Measurements from ENCODE around the gene MED6.

The MED6 gene, protein sequence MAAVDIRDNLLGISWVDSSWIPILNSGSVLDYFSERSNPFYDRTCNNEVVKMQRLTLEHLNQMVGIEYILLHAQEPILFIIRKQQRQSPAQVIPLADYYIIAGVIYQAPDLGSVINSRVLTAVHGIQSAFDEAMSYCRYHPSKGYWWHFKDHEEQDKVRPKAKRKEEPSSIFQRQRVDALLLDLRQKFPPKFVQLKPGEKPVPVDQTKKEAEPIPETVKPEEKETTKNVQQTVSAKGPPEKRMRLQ

DNA sequence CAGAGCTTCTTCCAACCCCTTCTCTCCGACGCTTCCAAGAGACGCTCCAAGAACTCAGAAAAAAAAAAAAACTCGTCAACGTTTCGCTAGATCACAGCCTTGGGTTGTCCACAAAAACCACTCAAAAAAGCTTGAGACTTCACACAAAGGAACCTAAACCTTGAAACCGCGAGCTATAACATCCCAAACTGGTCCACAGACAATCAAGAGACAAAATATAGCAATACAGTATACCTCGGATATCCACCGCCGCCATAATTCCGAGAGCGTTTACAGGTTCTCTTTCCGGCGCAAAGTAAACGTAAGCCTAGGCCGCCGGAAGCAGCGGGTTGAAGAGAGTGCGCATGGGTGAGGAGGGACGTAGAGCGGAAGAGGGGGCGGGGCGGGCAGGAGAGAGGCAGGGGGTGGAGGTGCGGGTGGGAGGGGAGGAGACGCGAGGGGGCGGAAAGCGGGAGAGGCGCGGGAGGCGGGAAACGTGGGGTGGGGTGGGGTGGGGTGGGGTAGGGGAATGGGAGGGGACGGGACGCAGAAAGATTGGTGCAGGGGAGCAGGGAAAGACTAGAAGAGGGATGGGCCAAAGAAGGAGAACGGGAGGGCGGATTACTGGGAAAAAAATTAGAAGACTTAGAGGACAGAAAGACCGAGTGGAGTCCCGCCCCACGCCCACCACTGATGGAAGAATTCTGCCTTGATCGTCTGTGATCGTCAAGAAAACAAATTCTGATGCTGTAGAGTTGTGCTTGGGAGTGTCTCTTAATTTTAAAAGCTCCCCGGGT, at the start of gene MED6:
MED6 (minus strand) TSS at position 274 of the 776 bp plus-strand sequence; CDS start at position 256, 18 bp downstream.
- peak; percentile 98 for DNase-seq (ENCODE audit: low spot score)

GRCh38 chr14:70649803-70650202, 49.3 kb upstream of the MED6 start:
- no peak for DNase-seq (ENCODE audit: low spot score)

DNA sequence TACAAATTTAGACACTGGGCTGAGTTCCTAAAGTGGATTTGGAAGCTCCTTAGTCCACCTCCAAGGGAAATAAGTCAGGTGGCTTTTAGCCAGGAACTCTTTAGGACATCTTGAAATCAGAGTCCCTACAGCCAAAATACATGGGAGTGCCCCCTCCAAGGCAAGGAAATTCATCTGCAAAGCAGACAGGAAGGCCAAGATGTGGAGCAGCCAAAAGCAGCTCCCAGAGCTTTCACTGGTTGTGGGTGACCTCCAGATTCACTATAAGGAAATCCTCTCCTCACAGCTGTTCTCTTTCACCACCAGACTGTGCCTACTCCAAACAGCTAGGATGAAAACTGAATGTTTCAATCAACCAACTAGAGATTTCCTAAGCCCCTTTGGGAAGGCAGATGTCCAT, 47.9 kb upstream of the MED6 start:
- DNase-seq (ENCODE audit: low spot score), result no peak

DNA sequence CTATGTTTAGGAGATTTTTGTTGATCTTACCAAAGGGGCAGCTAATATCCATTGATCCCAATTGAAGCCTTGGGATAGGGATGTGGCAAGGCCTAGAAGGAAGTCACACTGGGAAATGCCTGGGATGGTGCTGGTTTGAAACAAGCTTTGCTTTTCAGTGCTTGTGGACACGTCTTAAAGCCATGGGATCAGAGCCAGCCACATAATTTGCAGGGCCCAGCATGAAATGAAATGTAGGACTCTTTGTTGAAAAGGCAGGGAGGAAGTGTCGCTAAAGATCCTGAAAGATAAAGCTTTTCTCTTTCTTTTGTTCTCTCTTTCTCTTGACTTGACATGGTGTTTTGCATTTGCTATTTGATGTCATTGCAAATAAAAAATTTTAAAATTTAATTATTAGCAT, 46.2 kb upstream of the MED6 start:
- DNase-seq (ENCODE audit: low spot score), result no peak

GRCh38 chr14:70645892-70646291, 45.4 kb upstream of the MED6 start:
- DNase-seq (ENCODE audit: low spot score), result no peak

DNA sequence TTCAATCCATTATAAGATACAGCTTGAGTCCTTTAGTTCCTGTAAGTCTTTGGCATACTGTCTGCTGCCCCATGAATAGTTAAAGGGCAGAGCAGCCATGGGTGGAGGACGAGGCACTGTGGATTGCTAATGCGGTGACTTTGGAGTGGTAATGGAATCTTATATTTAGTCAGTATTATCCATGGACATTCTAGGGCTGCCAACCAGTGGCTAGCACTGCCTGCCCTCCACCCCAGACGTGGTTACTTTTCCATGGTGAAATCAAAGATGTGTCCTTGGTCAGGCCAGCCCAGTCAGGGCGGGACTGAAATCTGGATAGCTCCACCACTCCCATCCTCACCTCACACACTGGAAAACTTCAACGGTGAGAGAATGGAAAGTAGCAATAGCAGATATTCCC, 43.5 kb upstream of the MED6 start:
- no peak for DNase-seq (ENCODE audit: low spot score)

- DNase-seq (ENCODE audit: low spot score), result peak; percentile 20
These were observed 42.1 kb upstream of the MED6 start for GRCh38 chr14:70642303-70643235.

- DNase-seq (ENCODE audit: low spot score), result peak; percentile 71
These were observed 41.3 kb upstream of the MED6 start, which contains the start of gene TTC9 for GRCh38 chr14:70641548-70642302. TSS of gene TTC9 (plus strand) at chr14:70641916. CDS start at chr14:70642130, 214 bp downstream.

DNA sequence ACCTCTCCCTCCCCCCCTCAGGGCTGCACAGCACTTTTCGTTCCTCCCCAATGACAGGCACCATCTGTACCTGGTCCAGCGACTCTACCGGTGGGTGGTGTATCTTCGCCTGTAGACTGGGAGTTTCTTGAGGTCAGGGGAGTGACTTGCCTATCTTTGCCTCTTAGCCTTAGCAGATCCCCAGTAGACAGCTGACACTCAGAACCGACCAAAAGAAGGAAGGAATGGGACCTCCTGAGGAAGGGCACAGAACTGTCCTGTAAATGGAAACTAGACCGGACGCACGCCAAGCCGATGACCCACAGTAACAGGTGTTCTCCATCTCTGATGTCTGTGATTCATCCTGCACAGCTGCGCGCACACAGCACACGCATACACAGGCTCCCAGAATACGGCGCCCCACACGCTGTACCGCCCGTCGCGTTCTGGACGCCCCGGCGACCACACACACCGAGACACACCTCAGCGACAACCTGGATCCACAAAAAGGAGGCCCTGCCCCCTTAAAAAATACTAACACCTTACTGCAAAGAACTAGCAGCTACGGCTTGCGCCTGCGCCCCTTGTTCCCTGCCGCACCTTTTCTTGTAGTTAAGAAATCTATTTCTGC, 40.6 kb upstream of the MED6 start:
- peak; percentile 16 for DNase-seq (ENCODE audit: low spot score)

DNA sequence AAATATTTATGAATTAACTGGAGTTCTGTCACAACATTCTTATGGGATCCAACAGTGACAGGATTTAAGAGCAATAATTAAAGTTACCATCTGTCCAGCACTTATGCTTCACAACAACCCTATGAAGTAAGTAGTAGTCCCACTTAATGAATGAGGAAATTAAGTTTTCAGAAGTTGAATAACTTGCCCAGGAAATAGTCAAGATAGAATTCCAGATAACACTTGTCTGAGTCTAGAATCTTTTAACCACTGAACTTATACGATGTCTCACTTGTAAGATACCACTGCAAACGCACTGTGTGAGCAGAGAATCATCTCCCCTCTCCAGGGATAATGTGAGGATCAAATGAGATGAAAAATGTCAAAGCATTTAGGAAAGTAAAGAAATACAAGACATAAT, 38.0 kb upstream of the MED6 start:
- no peak for DNase-seq (ENCODE audit: low spot score)

- DNase-seq (ENCODE audit: low spot score), result no peak
These were observed 35.6 kb upstream of the MED6 start for GRCh38 chr14:70635971-70636595.

- no peak for DNase-seq (ENCODE audit: low spot score)
These were observed 31.5 kb upstream of the MED6 start for GRCh38 chr14:70631948-70632347.

DNA sequence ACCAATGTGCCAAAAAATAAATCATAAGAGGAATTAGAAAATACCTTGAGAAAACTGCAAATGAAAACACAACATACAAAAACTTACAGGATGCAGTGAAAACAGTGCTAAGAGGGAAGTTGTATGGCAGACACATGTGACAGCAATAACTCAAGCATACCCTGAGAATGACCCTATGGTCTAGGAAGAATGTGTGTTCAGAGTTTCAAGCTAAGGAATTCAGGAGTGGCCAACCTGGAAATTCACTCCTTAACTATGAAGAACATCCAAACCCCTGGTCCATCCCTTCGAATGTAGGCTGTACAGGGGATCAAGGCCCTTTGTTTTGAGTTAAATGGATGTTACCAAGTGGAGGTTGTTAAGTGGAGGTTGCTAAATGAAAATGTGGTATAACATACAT, 24.5 kb upstream of the MED6 start:
- DNase-seq (ENCODE audit: low spot score), result no peak

DNA sequence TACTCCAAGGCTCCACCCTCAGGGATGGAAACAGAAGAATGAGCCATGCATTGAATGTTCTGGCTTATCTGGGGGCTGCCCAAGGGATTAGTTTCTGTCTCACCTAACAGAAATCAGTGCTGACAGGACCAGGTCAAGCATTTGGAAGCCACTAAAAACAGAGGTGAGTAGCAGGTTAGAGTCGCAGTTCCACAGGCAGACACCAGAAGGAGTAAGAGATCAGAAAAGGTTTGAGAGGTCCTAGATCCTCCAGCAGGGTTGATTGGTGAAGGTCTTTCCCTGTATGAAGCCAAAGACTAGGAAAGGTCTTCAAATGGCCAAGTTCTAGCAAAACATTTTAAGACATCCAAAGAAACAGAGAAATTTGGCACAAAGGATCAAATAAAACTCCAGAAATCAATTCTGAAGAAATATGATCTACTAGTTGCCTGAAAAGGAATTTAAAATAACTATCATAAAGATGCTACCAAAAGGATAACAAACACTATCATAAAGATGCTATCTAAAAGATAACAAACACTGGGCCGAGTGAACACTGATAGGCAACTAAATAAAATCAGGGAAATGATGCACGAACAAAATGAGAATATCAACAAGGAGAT, 21.8 kb upstream of the MED6 start:
- DNase-seq (ENCODE audit: low spot score), result peak; percentile 36

DNA sequence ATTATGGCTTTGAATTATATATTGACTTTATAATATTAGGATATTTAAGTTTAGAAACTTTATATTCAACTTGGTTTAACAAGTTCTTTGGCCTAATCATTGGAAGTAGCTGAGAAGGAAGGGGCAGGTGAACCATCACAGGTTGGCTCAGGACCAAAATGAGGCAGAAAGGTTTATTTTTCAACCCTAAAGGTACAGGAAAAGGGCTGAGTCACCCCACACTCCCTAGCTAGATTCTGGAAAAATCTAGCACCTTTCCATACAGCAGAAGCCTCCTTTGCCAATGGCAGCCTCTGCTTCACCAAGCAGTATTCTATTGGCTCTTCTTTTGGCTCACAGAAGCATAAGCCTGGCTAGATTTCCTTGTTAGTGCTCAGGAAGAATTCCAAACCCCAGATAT, 19.3 kb upstream of the MED6 start:
- DNase-seq (ENCODE audit: low spot score), result no peak

- no peak for DNase-seq (ENCODE audit: low spot score)
These were observed 17.9 kb upstream of the MED6 start for GRCh38 chr14:70618314-70618713.

DNA sequence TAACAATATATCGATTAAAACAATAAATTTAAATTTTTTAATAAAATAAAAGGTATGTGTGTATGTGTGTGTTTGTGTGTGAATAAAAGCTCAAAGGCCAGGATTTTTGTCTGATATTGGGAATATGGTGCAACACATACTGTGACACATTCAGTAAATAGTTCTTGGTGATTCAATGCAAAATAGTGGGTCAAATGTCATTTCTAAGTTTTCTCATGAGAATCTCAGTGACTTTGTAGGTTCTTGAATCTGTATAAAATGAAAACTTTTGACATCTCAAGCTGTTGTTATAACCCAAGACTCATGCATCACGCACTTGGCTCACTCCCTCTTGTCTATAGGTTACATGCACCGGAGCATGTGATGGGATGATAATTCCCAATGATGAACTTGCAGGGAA, 16.2 kb upstream of the MED6 start:
- DNase-seq (ENCODE audit: low spot score), result no peak

DNA sequence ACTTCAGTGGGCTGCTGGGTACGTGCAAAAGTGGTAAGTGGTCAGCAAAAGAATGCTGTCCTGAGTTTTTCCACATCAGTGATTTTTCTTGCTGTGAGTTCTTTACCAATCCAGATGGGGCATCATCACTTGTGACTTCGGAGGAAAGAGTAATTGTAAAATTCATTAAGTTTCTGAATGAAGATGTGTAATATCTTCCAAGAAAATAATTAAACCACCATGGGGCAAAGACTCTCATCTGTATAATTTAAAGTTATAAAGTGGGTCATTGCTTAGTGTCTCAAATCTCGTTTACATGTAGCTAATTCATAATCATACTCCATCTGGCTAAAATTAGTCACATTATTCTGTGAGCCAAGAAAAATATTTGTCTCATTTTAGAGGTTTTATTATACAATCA, 10.8 kb upstream of the MED6 start:
- DNase-seq (ENCODE audit: low spot score), result no peak

DNA sequence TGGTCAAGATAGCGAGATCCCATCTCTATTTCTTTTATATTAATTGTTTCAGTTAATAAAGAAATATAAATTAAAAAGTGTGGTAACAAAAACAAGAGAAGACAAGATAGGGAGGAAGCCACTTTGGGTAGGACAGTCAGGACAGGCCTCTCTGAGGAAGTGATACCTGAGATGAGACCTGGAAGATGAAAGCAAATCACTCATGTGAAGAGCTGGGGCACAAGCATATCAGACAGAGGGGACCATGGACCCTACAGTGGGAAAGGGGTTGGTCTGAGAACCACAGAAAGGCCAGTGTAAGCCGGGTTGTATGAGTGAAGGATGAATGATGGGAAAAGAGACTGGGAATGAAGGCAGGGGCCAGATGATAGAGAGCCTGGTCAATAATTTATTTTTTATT, 1.8 kb upstream of the MED6 start:
- DNase-seq (ENCODE audit: low spot score), result no peak

GRCh38 chr14:70601162-70601561, 707 bp upstream of the MED6 start:
- peak; percentile 43 for DNase-seq (ENCODE audit: low spot score)

Measured in GM03348 (cell line).